ENCODE results near the gene IMPG2.

Gene IMPG2

DNA sequence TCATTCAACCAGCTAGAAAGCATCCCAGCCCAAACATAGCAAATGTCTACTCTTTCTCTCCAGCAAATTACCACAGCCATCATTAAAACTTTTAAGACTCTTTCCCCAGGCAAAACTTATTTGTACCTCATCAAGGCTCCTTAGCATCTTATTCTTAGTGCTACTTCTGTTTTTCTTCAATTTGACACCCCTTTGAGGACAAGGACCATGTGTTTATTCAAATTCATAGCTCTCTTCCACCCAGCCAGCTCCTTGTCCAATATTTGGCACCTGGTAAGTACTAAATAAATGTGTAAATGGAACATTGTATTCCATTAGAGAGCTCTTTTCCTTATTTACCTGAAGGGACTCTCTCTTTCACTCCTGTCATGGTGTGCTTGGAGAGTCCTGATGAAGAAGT is 89.8 kb downstream of the IMPG2 start:
- no peak for DNase-seq

DNA sequence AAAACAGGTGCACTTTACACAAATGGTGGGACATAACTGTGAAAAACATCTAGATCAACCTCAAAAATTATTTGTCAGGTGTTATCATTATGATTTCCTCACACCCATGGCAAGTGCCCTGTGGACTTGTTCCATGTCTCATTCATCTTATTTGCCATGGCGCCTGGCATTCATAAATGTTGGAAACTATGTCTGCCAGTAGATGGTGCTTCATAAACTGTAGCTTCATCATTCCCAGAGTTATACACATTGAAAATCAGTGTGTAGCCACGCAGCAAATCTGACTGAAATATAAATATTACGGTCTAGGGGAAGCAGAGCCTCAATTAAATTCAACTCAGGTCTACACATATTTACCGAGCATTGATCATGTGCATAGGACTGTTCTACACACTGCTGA is 90.7 kb downstream of the IMPG2 start:
- DNase-seq = peak; percentile 0

DNA sequence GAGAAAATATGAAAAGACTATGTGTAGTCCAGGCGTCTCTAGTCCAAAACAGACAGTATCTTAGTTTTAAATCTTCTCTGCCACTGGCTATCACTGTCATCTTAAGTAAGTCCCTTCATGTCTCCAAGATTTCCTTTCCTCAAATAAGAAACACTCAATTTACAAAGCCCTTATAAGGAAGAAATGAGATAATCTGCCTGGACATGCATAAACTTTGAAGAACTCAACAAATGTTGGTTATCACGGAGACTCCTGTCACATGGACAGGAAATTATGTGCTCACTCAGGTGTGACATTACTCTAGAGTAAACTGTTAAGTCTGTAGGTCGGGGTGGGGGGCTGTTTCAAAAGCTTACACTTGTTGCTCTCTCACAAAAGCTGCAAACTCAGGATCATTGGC is 91.9 kb downstream of the IMPG2 start:
- no peak for DNase-seq

DNA sequence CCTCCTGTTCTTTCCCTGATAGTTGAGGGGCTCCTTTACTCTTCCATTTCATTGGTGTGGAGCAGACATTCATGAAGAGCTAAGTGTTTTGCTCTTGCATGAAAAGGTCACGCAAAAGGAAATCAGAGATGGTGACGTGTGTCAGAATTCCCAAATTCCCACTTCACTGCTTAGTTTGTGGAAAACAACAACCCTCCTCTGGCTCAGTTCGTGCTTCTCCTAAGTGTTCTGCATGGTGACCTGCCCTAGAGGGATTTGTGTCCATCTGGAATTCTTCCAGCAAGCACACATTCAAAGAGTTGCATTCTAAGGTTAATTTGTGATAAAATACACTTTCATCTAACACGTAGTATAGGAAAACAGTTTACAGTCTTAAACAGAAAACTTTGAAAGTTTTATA is 95.6 kb downstream of the IMPG2 start:
- no peak for DNase-seq

DNA sequence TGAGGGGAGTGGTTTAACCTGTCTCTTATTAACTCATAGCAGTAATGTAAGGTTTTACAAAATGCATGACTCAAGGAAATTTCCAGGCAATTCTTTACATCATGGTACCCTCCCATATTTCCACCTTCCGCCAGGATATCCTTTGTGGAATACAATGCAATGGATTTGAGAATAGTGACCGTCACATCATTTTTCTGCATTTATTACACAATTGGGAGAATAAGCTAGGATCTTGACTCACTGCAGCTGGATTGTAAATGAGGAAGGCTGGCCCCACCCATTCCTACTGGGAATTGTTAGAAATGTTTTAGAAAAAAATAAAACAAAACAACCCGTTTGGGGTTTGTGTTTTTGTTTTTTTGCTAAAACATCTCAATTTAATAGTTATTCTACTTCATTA is 97.4 kb downstream of the IMPG2 start:
- no peak for DNase-seq

DNA sequence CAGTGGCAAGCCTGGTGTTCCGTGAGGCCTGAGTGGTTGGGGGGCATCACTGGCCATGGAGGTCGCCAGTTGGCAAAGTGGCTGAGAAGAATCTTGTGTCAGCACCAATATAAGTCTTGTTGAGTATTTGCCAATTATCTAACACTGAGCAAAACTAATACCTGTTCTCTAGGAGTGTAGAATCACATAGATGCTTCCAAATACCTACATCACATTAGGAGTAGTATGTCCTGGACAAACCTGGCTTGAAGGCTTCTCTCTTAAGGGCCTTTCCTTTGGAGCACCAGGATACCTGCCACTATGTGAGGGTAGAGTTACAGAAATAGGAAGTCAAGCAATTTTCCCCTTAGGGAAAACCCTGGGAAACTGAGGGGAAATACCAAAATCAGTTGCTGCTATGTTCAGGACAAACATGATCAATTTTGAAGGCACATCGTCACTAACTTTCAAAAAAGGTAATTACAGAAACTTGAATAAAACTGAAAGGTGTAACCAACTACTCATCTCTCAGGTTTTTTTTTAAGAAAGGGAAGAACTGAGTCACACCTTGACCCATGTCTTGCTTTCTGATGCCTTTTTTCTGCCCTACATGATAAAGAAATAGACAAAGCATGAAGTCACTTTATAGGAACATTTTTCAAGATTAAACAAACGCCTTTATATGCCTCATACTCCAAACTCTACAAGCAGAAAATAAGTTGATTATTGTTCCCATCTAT is 100.4 kb downstream of the IMPG2 start:
- DNase-seq = no peak

DNA sequence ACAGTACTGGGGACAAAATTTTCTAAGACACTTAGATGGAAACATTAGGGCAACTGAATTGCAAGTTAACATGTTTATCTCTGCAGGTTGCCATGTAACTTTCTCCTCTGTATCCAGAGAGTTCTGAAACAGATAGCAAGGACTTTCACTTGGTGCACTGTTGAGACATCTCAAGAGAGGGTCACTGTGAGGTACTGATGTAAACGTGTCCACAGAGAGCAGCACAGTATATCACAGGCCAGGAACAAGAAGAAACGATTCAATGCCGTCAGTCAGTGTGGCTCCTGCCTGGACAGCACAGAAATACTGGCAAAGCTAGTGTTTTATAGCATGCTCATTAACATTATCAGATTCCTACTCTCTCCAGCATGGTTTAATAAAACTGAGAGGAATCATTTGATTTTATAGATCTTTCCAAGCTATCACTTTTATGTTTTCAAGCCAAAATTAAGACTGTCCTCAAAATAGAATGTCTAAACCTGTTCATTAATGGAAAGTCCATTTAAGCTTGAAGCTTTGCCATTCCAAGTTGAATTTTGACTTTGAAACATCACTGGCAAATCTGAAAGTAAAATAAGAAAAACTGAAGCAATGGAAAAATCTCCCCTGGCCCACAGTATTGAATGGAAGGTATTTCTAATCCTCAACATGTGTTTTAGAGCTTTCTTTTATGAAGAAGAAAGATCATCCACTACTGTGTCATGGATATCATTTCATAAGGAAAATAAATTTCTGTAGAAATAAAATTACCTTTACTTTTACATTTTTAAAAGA is 102.7 kb downstream of the IMPG2 start:
- DNase-seq = no peak

DNA sequence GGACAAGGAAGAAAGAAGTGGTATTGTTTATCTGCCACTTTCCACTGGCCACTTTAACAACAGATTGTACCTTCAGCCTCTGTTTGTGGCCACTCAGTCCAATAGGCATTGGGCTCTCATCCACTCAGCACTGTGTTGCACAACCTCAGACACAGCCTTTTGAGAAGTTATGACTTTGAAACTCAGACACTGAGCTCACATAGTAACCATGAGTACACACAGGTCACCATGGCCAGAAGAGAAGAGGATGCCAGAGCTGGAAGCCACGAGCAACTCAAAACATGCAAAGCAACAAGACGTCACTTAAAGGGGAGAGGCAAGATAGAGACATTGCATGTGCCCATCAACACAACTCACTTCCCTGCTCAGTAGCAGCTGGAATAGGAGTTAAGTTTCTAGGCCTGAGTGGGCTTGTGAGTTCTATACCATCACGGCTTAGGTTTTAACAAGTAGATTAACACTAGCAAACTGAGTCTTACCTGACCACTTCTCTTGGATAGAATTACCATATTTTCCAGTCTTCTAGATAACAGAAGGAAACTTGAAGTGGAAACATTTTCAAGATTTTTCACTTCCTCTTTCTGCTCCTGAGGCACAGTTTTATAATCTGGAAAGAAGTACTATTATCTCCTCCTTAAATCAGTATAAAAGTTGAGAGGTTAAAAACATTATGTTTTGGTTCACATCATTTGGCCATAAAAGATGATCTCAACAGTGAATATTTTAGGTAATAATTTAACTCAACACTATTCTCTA is 103.5 kb downstream of the IMPG2 start:
- no peak for DNase-seq

DNA sequence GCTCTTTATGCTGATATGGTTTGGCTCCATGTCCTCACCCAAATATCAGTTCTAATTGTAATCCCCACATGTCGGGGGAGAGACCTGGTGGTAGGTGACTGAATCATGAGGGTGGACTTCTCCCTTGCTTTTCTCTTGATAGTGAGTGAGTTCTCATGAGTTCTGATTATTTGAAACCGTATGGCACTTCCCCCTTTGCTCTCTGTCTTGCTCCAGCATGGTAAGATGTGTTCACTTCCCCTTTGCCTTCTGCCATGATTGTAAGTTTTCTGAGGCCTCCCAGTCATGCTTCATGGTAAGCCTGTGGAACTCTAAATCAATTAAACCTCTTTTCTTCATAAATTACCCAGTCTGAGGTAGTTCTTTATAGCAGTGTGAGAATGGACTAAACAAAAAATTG is 107.6 kb downstream of the IMPG2 start:
- no peak for DNase-seq

DNA sequence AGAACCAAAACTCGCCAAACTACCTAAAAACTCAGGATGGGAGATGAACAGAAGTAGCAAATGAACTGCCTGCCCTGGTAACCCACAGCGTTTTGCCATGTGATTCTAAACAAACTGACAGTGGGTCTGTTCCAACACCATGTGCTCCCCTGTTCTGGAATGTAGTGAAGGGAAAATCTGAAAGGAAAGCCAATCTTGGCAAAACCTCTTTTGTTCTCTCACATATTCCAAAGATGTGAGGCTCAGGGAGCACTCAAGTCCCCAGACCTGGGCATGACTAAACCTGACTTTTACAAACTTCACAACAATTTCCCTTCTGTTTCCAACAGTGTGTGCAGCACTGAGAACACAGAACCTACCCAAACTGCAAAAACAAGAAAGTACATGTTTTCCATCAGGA is 116.1 kb downstream of the IMPG2 start:
- DNase-seq = no peak

DNA sequence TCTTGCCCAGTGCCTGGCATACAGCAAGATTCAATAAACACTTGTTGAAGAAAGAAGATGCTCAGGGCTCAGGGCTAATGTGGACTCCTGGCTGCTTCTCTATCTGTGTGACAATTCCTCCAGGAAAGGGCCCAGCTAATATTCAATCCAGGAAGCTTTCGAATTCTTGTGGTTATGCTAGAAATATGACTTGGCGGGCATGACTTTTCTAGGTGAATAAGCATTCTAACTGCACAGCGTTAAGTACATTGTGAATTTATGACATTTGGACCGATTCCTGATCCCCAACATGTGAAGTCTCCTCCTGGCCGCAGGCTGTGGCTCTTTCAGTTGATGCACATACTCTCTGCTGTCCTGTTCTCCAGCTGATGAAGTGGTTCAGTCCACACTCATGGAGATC is 117.0 kb downstream of the IMPG2 start:
- DNase-seq = no peak

DNA sequence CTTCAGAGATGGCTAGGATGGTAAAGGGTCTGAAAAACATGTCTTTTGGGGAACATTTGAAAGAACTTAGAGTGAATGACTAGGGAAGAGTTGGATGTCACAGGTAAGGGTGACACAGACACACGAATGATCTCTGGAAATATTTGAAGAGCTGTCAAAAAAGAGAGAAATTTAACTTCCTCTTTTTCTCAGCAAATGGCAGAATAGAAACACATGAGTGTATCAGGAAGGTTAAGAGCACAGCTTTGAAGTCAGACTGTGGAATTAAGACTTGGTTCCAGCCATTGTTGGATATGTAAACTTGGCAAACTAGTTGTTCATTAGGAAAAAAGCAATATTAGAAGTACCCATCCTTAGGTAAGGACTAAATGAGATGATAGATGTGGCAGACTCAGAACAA is 117.7 kb downstream of the IMPG2 start:
- no peak for DNase-seq

DNA sequence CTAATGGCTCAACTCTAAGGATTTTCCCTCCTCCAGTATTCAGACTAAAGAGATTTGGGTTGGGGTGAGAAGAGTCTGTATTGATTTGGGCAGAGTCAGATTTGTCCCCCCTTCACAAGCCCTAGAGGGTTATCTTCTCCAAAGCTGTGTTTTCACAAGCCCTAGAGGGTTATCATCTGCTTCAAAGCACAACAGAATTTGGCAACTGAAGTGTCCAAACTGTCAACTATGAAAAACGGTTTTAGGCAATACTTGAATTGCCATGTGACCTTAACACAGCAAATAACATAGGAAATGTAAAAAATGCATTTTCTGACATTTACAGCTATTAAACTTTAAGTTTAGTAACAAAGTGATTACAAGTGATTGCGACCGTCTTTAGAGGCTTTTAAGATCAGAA is 119.9 kb downstream of the IMPG2 start:
- DNase-seq = no peak

DNA sequence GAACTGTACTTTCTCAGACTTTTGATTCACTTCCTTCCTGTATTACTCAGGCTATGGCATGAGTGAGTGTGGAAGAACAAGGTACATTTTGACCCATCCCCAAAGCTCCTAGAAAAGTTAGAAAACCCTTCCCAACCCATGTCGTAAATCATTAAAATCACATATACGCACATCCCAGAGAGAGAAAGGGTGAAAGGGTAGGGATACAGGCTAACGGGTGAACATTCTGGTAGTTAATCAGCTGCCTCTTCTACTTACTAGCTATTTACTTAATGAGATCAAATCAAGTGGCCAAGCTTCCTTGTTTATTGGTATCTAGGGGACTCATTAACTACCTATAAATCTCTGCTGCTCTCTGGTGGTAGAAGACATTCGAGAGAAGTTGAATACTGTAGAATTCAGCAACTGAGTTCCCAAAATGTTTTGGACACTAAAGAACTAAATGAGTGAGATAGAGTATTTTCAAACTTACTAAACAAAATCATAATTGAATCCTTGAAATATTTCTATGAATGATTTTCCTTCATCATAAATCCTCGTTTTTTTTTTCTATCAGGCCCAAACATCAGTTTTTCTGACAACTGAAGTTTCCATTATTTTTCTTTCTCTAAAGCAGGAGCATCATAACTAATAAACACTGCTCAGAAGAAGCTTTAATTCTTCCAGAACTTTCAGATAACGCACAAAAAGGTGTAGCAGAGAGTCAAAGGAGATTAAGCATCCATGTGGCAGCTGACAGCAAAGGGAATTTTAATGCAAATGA is 124.2 kb downstream of the IMPG2 start:
- DNase-seq = peak; percentile 2

DNA sequence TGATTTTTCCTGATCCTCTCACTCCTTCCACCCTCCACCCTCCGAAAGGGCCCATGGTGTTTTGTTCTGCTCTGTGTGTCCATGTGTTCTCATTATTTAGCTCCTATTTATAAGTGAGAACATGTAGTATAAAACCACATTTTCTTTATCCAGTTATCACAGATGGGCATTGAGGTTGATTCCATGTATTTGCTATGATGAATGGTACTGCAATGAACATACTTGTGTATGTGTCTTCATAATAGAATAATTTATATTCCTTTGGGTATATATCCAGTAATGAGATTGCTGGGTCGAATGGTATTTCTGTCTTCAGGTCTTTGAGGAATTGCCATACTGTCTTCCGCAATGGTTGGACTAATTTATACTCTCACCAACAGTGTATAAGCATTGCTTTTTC is 126.0 kb downstream of the IMPG2 start:
- DNase-seq = no peak

DNA sequence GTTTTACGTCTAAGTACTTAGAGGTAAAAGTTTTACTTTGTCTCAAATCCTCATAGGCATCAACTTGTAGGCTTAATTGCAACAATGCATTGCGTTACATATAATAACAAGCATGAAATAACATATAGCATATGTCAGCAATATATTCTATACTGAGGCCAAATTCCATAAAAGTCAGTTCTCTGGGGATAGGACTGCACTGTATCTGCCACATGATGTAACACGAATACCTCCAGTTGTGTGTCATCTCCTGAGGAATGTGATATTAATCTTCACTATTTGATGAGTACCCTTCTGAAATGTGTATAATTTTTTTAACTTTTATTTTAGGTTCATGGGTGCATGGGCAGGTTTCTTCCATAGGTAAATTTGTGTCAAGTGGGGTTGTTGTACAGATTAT is 126.4 kb downstream of the IMPG2 start:
- DNase-seq = no peak

DNA sequence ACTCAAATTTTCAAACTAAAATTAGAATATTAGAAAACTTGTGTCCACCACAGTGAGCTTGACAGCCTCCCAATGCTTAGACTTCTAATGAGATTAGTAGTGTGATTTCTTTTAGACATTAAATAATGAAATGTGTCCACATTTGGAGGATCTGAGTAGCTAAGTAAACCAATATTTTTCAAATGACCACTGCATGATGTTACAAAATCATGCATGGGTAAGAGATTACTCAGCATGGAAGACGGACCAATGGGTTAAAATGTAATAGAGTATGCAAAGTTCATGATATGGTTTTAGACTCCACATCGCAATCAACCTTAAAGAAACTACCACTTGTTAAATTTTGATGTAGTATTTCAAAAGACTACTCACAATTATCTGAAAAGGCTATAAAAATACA is 130.6 kb downstream of the IMPG2 start:
- DNase-seq = no peak

DNA sequence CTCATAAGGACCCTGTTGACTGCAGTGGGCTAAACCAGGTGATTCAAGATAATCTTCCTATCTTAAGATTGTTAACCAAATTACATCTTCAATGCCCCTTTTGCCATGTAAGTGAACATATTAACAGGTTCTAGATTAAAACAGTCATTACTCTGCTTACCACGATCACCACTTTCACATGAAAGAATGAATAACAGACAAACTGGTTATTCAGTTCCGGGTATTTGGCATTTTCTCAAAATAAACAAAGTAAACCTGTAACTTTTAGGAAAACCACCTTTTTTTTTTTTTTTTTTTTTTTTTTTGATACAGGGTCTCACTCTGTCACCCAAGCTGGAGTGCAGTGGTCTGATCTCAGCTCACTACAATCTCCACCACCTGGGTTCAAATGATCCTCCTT is 131.2 kb downstream of the IMPG2 start:
- no peak for DNase-seq

DNA sequence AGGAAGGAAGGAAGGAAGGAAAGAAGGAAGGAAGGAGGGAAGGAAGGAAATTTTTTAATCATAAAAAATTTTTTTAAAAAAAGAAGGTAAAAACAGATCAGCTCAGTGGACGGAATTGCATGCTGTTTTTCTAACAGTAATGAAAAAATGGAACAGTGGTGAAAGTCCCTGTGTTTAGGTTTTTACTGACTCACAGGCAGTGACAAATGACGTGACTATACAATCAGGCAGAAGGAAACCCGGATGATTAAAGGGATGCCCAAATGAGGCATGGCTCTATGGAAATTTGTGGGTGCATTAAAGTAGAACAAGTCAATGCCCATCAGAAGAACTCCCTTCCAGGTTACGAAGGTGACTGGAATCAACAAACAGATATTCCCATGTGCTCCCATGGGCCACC is 135.0 kb downstream of the IMPG2 start:
- no peak for DNase-seq

DNA sequence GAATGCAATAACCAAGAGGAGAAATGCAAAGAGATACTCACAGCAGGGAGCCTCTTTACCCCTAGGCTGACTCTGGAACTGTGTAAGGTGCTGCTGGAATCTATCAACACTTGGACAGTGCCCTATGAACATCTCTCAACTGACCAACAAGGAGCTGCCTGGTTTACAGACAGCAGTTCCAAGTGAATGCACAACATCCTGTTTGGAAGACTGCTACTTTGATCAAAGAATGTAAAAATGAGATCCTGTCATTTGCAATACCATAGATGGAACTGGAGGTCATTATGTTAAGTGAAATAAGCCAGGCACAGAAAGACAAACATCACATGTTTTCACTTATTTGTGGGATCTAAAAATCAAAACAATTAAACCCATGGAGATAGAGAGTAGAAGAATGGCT is 136.3 kb downstream of the IMPG2 start:
- DNase-seq = no peak

DNA sequence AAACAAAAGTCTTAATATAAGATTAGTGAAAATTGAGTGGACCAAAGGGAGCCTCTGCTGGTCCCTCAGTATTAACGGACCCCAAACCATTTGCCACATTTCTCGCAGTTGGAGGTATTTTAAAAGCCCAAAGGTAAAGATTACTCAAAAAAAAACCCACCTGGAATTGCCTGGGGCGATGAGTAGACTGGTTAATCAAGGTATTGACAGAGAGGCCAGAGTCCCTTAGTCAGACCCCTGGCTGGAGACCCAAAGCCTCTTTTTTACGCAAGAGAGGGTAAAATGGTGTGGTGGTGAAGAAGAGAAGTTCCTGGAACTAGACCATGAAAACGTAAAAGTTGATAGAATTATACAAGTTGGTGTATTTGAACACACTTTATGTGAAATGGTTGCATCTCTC is 137.2 kb downstream of the IMPG2 start:
- no peak for DNase-seq

DNA sequence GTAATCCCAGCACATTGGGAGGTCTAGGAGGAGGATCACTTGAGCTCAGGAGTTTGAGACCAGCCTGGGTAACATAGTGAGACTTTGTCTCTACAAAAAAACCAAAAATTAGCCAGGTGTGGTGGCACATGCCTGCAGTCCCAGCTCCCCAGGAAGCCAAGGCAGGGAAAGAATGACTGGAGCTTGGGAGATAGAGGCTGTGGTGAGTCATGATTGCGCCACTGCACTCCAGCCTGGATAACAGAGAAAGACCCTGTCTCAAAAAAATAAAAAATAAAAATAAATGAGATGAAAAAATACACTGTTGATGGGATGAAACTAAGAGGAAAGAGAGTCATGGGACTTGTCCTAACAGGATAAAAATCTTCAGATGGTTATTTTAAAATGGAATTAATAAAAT is 137.6 kb downstream of the IMPG2 start:
- DNase-seq = no peak

DNA sequence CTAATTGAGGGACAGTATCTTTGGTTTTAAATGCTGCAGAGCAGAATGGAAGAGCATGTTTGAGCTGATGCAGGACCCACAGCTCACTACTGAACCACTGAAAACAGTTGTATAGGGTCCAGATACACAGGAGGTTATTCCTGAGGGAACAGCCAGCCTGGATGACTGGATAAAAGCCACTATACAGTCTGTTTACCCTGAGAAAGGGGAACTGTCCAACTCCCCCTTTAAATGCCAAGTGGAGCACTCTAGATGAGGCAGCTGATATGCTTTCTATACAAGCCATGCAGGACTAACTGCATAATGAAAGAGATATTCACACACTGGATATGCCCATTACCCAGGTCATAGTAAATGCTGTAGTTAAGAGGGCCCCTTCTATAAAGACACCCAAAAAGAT is 138.6 kb downstream of the IMPG2 start:
- no peak for DNase-seq

All from NCI-H146 (cell line).